Measurements from ENCODE around the gene SLC1A2.

SLC1A2 gene

DNA sequence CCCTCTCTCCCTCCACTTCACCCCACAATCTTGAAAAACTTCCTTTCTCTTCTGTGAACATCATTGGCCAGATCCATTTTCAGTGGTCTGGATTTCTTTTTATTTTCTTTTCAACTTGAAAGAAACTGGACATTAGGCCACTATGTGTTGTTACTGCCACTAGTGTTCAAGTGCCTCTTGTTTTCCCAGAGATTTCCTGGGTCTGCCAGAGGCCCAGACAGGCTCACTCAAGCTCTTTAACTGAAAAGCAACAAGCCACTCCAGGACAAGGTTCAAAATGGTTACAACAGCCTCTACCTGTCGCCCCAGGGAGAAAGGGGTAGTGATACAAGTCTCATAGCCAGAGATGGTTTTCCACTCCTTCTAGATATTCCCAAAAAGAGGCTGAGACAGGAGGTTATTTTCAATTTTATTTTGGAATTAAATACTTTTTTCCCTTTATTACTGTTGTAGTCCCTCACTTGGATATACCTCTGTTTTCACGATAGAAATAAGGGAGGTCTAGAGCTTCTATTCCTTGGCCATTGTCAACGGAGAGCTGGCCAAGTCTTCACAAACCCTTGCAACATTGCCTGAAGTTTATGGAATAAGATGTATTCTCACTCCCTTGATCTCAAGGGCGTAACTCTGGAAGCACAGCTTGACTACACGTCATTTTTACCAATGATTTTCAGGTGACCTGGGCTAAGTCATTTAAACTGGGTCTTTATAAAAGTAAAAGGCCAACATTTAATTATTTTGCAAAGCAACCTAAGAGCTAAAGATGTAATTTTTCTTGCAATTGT lies 188.1 kb downstream of the SLC1A2 start:
- Histone ChIP-seq H3K9me3 (ENCODE audit: insufficient read depth, low read depth, low read length) (peaks cover 6% of the 10 kb centered on the region; the same call in 1 of the 2 replicates), H3K4me1 (ENCODE audit: insufficient read depth, low read length, poor library complexity, severe bottlenecking) (peaks cover 16% of the 10 kb centered on the region), H2AFZ (ENCODE audit: low read length) (no peak overlapping the region), H3K9ac (ENCODE audit: low read depth, low read length, poor library complexity, severe bottlenecking) (no peak overlapping the region), H3K4me2 (ENCODE audit: low read depth, low read length, poor library complexity, severe bottlenecking) (no peak overlapping the region), H4K20me1 (ENCODE audit: insufficient read depth, low read length, poor library complexity, severe bottlenecking) (no peaks in the 10 kb centered on the region), H3K36me3 (ENCODE audit: insufficient read depth, low read length) (peaks cover 64% of the 10 kb centered on the region; the same call in 1 of the 2 replicates), H3F3A (ENCODE audit: low read depth) (no peaks in the 10 kb centered on the region), H3K4me3 (ENCODE audit: low read length, poor library complexity, severe bottlenecking) (no peak overlapping the region), H3K9me2 (replicated peaks; ENCODE audit: low read depth, low read length) (no peaks in the 10 kb centered on the region), H3K27me3 (ENCODE audit: insufficient read depth, low read length, poor library complexity, severe bottlenecking) (no peaks in the 10 kb centered on the region), H3K79me2 (ENCODE audit: insufficient read depth, low read length) (no peaks in the 10 kb centered on the region)
- TF ChIP-seq, protein P1, sequence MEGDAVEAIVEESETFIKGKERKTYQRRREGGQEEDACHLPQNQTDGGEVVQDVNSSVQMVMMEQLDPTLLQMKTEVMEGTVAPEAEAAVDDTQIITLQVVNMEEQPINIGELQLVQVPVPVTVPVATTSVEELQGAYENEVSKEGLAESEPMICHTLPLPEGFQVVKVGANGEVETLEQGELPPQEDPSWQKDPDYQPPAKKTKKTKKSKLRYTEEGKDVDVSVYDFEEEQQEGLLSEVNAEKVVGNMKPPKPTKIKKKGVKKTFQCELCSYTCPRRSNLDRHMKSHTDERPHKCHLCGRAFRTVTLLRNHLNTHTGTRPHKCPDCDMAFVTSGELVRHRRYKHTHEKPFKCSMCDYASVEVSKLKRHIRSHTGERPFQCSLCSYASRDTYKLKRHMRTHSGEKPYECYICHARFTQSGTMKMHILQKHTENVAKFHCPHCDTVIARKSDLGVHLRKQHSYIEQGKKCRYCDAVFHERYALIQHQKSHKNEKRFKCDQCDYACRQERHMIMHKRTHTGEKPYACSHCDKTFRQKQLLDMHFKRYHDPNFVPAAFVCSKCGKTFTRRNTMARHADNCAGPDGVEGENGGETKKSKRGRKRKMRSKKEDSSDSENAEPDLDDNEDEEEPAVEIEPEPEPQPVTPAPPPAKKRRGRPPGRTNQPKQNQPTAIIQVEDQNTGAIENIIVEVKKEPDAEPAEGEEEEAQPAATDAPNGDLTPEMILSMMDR (conservative IDR thresholded peaks at IDR 0.05; ENCODE audit: low read length), result no peak
- no peak for TF ChIP-seq EZH2phosphoT487 (IDR thresholded peaks at IDR 0.05; ENCODE audit: borderline replicate concordance)

DNA sequence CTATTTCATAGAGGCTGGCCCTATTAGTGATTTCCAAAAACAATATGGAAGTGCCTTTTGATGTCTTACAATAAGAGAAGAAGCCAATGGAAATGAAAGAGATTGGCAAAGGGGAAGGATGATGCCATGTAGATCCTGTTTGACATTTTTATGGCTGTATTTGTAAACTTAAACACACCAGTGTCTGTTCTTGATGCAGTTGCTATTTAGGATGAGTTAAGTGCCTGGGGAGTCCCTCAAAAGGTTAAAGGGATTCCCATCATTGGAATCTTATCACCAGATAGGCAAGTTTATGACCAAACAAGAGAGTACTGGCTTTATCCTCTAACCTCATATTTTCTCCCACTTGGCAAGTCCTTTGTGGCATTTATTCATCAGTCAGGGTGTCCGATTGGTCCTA lies 189.0 kb downstream of the SLC1A2 start:
- peaks cover 72% of the 10 kb centered on the region; the same call in 1 of the 2 replicates for H3K36me3 ChIP-seq (ENCODE audit: insufficient read depth, low read length)

DNA sequence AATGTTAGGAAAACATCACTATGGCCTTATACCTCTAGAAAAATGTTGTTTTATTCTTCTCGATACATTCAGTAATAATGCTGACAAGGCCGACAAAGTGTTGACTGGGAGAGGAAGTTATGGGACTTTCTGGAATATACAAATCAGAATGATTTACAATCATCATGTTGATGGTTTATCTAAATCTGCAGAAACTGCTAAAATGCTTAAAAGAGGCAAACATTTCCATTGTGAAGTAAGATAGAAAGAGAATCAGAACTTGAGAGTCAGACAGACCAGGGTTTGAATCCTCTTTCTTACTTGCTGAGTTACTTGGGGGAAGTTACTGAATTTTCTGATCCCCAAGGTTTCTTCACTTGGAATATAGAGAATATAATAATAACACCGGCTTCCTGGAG lies 191.0 kb downstream of the SLC1A2 start:
- Histone ChIP-seq H3K4me1 (ENCODE audit: insufficient read depth, low read length, poor library complexity, severe bottlenecking) (no peaks in the 10 kb centered on the region), H3K9me3 (ENCODE audit: insufficient read depth, low read depth, low read length) (no peaks in the 10 kb centered on the region), H3K27me3 (ENCODE audit: insufficient read depth, low read length, poor library complexity, severe bottlenecking) (no peaks in the 10 kb centered on the region), H3F3A (ENCODE audit: low read depth) (no peaks in the 10 kb centered on the region), H3K79me2 (ENCODE audit: insufficient read depth, low read length) (no peaks in the 10 kb centered on the region), H3K9ac (ENCODE audit: low read depth, low read length, poor library complexity, severe bottlenecking) (no peak overlapping the region), H3K36me3 (ENCODE audit: insufficient read depth, low read length) (peaks cover 92% of the 10 kb centered on the region; the same call in 1 of the 2 replicates), H3K9me2 (replicated peaks; ENCODE audit: low read depth, low read length) (no peaks in the 10 kb centered on the region), H4K20me1 (ENCODE audit: insufficient read depth, low read length, poor library complexity, severe bottlenecking) (no peaks in the 10 kb centered on the region), H3K4me3 (ENCODE audit: low read length, poor library complexity, severe bottlenecking) (no peak overlapping the region), H2AFZ (ENCODE audit: low read length) (no peak overlapping the region), H3K4me2 (ENCODE audit: low read depth, low read length, poor library complexity, severe bottlenecking) (no peak overlapping the region)
- no peak for TF ChIP-seq EZH2phosphoT487 (IDR thresholded peaks at IDR 0.05; ENCODE audit: borderline replicate concordance)
- TF ChIP-seq, protein P1 (conservative IDR thresholded peaks at IDR 0.05; ENCODE audit: low read length), result no peak

More for the DNA sequence above, 189.0 kb downstream of the SLC1A2 start:
- Histone ChIP-seq H3K9me2 (replicated peaks; ENCODE audit: low read depth, low read length) (no peaks in the 10 kb centered on the region), H4K20me1 (ENCODE audit: insufficient read depth, low read length, poor library complexity, severe bottlenecking) (no peaks in the 10 kb centered on the region), H3K9ac (ENCODE audit: low read depth, low read length, poor library complexity, severe bottlenecking) (no peak overlapping the region), H3K9me3 (ENCODE audit: insufficient read depth, low read depth, low read length) (peaks cover 6% of the 10 kb centered on the region; the same call in 1 of the 2 replicates), H3K4me1 (ENCODE audit: insufficient read depth, low read length, poor library complexity, severe bottlenecking) (peaks cover 7% of the 10 kb centered on the region), H3K4me2 (ENCODE audit: low read depth, low read length, poor library complexity, severe bottlenecking) (no peak overlapping the region), H3K27me3 (ENCODE audit: insufficient read depth, low read length, poor library complexity, severe bottlenecking) (no peaks in the 10 kb centered on the region), H2AFZ (ENCODE audit: low read length) (no peak overlapping the region), H3K79me2 (ENCODE audit: insufficient read depth, low read length) (no peaks in the 10 kb centered on the region), H3K4me3 (ENCODE audit: low read length, poor library complexity, severe bottlenecking) (no peak overlapping the region), H3F3A (ENCODE audit: low read depth) (no peaks in the 10 kb centered on the region)
- TF ChIP-seq, protein P1 (conservative IDR thresholded peaks at IDR 0.05; ENCODE audit: low read length), result no peak
- no peak for TF ChIP-seq EZH2phosphoT487 (IDR thresholded peaks at IDR 0.05; ENCODE audit: borderline replicate concordance)

Data from Loucy (cell line).